ENCODE results near the gene AKR1B15. TPM values are rescaled to one million over a fixed set of nuclear protein-coding genes. Genes with fewer than 3 reads are reported as not detected.

Gene AKR1B15
- total RNA-seq, 4 donors from 2014 or later = 2.0 TPM; not detected in 3

GRCh38 chr7:134618756-134619530, 70.0 kb downstream of the AKR1B15 start:
- TF ChIP-seq CTCF (IDR thresholded peaks at IDR 0.05; ENCODE audit: low read depth) = no peak

GRCh38 chr7:134619627-134620331, 70.9 kb downstream of the AKR1B15 start:
- TF ChIP-seq CTCF (IDR thresholded peaks at IDR 0.05; ENCODE audit: low read depth) = no peak

GRCh38 chr7:134622303-134622995, 73.5 kb downstream of the AKR1B15 start:
- TF ChIP-seq CTCF (IDR thresholded peaks at IDR 0.05; ENCODE audit: low read depth) = no peak

- no peak for TF ChIP-seq CTCF (IDR thresholded peaks at IDR 0.05; ENCODE audit: low read depth)
Observed at GRCh38 chr7:134623193-134623592, 74.3 kb downstream of the AKR1B15 start.

GRCh38 chr7:134625550-134625949, 76.6 kb downstream of the AKR1B15 start:
- no peak for TF ChIP-seq CTCF (IDR thresholded peaks at IDR 0.05; ENCODE audit: low read depth)

- TF ChIP-seq CTCF (IDR thresholded peaks at IDR 0.05; ENCODE audit: low read depth) = no peak
Observed at GRCh38 chr7:134627109-134627774, 78.3 kb downstream of the AKR1B15 start.
